ENCODE data around the gene SGSM1.

GRCh38 chr22:24961217-24961844, 155.3 kb downstream of the SGSM1 start:
- no peak for TF ChIP-seq POLR2A (IDR thresholded peaks at IDR 0.05)
- no peak for TF ChIP-seq CTCF (IDR thresholded peaks at IDR 0.05)
